Dermis blood vessel endothelial cell (primary cell): Measurements from ENCODE around the gene BRPF1. TPM values are rescaled to one million over a fixed set of nuclear protein-coding genes. Genes with fewer than 3 reads are reported as not detected.

Source experiments
- DNase-seq: peaks from one replicate; pipeline ENCODE4 v3.0.0; 2010
- total RNA-seq: library from RNA; depleted of rRNA; stranded (reverse); fragments of >200 nt; gene quantifications from 2 replicates; pipeline ENCODE4 v1.2.3, GENCODE V29; 2014

The BRPF1 gene
- total RNA-seq, 1 donor from 2014 or later: 24.8 TPM

GRCh38 chr3:9792405-9793160 lies 61.0 kb downstream of the BRPF1 start, which contains the start of the genes ARPC4 and TADA3:
TSS of gene ARPC4 (plus strand) at chr3:9793082. CDS start at chr3:9793122, 40 bp downstream.
TSS of gene TADA3 (minus strand) at chr3:9792473. CDS start at chr3:9791466, 1,007 bp downstream.
- peak; percentile 96 for DNase-seq

- DNase-seq: peak; percentile 69
Observed at GRCh38 chr3:9793161-9793781, 61.7 kb downstream of the BRPF1 start.

- DNase-seq: no peak
Observed at GRCh38 chr3:9794400-9794799, 62.9 kb downstream of the BRPF1 start.

- DNase-seq: no peak
Observed at GRCh38 chr3:9795207-9795606, 63.7 kb downstream of the BRPF1 start.

- DNase-seq: peak; percentile 51
Observed at GRCh38 chr3:9797196-9797945, 65.8 kb downstream of the BRPF1 start.

Other genes starting within 250 kb of the BRPF1 start
- gene LHFPL4, start 177.9 kb upstream of the BRPF1 start, total RNA-seq: not detected in 2 replicates
- 80.2 and 83.7 TPM in 2 replicates for gene MTMR14, start 82.2 kb upstream of the BRPF1 start, total RNA-seq
- gene CPNE9, start 27.9 kb upstream of the BRPF1 start, total RNA-seq: not detected in 2 replicates
- gene OGG1, start 18.2 kb downstream of the BRPF1 start, total RNA-seq: 15.5 and 16.6 TPM in 2 replicates
- gene CAMK1, start 38.2 kb downstream of the BRPF1 start, total RNA-seq: 34.7 and 40.3 TPM in 2 replicates
- 39.5 and 60.6 TPM in 2 replicates for gene TADA3, start 60.7 kb downstream of the BRPF1 start, total RNA-seq
- gene ARPC4, start 61.3 kb downstream of the BRPF1 start, total RNA-seq: 210 and 309 TPM in 2 replicates
- 9.3 and 20.3 TPM in 2 replicates for gene TTLL3, start 78.5 kb downstream of the BRPF1 start, total RNA-seq
- 28.9 and 33.3 TPM in 2 replicates for gene RPUSD3, start 112.3 kb downstream of the BRPF1 start, total RNA-seq
- gene CIDEC, start 148.5 kb downstream of the BRPF1 start, total RNA-seq: not detected in 2 replicates
- 31.6 and 39.5 TPM in 2 replicates for gene JAGN1, start 158.9 kb downstream of the BRPF1 start, total RNA-seq
- 0.14 and 0.17 TPM in 2 replicates for gene IL17RE, start 171.1 kb downstream of the BRPF1 start, total RNA-seq
- 20.4 and 25.4 TPM in 2 replicates for gene IL17RC, start 185.4 kb downstream of the BRPF1 start, total RNA-seq
- 33.1 and 50.4 TPM in 2 replicates for gene CRELD1, start 202.1 kb downstream of the BRPF1 start, total RNA-seq
- 0.68 and 0.84 TPM in 2 replicates for gene PRRT3, start 220.7 kb downstream of the BRPF1 start, total RNA-seq